SK-N-SH (cell line): ENCODE data around the gene SAYSD1. TPM values are rescaled to one million over a fixed set of nuclear protein-coding genes. Genes with fewer than 3 reads are reported as not detected.

Source experiments
- CTCF ChIA-PET: fragments of 300-600, 350-600 bp; formaldehyde crosslinking; extraction: SDS; loops from one replicate; lab custom pipeline; 2021; lab: Yijun Ruan, JAX
- POLR2A ChIA-PET: fragments of 350-600 bp; sonication (Branson Sonifier 250); formaldehyde crosslinking; extraction: SDS; loops from one replicate; lab custom pipeline; 2020; ENCODE audit warnings: antibody characterized with exemption, inconsistent platforms; lab: Yijun Ruan, JAX
- DNase-seq: peaks from one replicate; pipeline ENCODE4 v3.0.0; 2012
- H2AFZ ChIP-seq: fragments of 200-600 bp; sonication (generic); 2 replicates; pipeline ENCODE4 v1.8.1; 2016; ENCODE audit warnings: antibody characterized with exemption, mild to moderate bottlenecking, low read depth
- H3F3A ChIP-seq: fragments of 200-600 bp; sonication (generic); replicated peaks from 2 replicates; pipeline ENCODE3; 2016; ENCODE audit warnings: antibody characterized with exemption, mild to moderate bottlenecking; ENCODE audit not compliant: insufficient read depth
- H3K27ac ChIP-seq, 2 experiments: fragments of 200-500 bp in 1 of 2; fragments of 200-600 bp in 1 of 2; sonication (Bioruptor generic) in 1 of 2; sonication (generic), shearing (Covaris generic) in 1 of 2; 2 replicates each; pipeline versions ENCODE4 v1.5.1 to v1.6.1; 2014 to 2016; ENCODE audit warnings: low read depth in 2 of 2, inconsistent platforms in 1 of 2, low read length in 1 of 2, mild to moderate bottlenecking in 1 of 2, mixed read lengths in 1 of 2
- H3K27me3 ChIP-seq: fragments of 200-600 bp; sonication (generic), shearing (Covaris generic); 2 replicates; pipeline ENCODE4 v1.6.1; 2016; ENCODE audit warnings: mixed run types; ENCODE audit not compliant: insufficient read depth
- H3K36me3 ChIP-seq, 2 experiments: fragments of 200-500 bp in 1 of 2; fragments of 200-600 bp in 1 of 2; sonication (Bioruptor generic) in 1 of 2; sonication (generic) in 1 of 2; replicated peaks in 1 of 2; 2 replicates each; pipeline versions ENCODE3 to v1.5.1; 2014 to 2016; ENCODE audit warnings: low read length in 1 of 2, mild to moderate bottlenecking in 1 of 2; ENCODE audit not compliant: insufficient read depth in 2 of 2, control insufficient read depth in 1 of 2
- H3K4me1 ChIP-seq, 2 experiments: fragments of 200-500 bp in 1 of 2; fragments of 200-600 bp in 1 of 2; sonication (Bioruptor generic) in 1 of 2; sonication (generic), shearing (Covaris generic) in 1 of 2; 2 replicates each; pipeline versions ENCODE4 v1.5.1 to v1.6.1; 2014 to 2016; ENCODE audit warnings: low read depth in 1 of 2, low read length in 1 of 2, mixed run types in 1 of 2; ENCODE audit not compliant: insufficient read depth in 2 of 2, control insufficient read depth in 1 of 2
- H3K4me2 ChIP-seq: fragments of 200-600 bp; sonication (generic), shearing (Covaris generic); 2 replicates; pipeline ENCODE4 v1.6.1; 2017; ENCODE audit warnings: mixed run types
- H3K4me3 ChIP-seq, 2 experiments: fragments of 200-500 bp in 1 of 2; fragments of 200-600 bp in 1 of 2; sonication (Bioruptor generic) in 1 of 2; sonication (generic), shearing (Covaris generic) in 1 of 2; 2 replicates each; pipeline versions ENCODE4 v1.5.1 to v1.8.1; 2014 to 2016; ENCODE audit warnings: low read depth in 2 of 2, inconsistent platforms in 1 of 2, low read length in 1 of 2, mild to moderate bottlenecking in 1 of 2, mixed read lengths in 1 of 2, moderate library complexity in 1 of 2
- H3K79me2 ChIP-seq: fragments of 200-600 bp; sonication (generic); 2 replicates; pipeline ENCODE4 v1.8.1; 2017; ENCODE audit warnings: mild to moderate bottlenecking; ENCODE audit not compliant: insufficient read depth
- H3K9ac ChIP-seq: fragments of 200-600 bp; sonication (generic); 2 replicates; pipeline ENCODE4 v1.6.1; 2017; ENCODE audit warnings: mixed run types
- H3K9me2 ChIP-seq: fragments of 200-600 bp; sonication (generic); 2 replicates; pipeline ENCODE4 v1.6.1; 2017; ENCODE audit warnings: mixed run types
- H3K9me3 ChIP-seq: fragments of 200-600 bp; sonication (generic); 2 replicates; pipeline ENCODE4 v1.6.1; 2017; ENCODE audit warnings: mixed run types, mild to moderate bottlenecking, moderate library complexity
- H4K20me1 ChIP-seq: fragments of 200-600 bp; sonication (generic); 2 replicates; pipeline ENCODE4 v1.6.1; 2017; ENCODE audit warnings: mild to moderate bottlenecking, mixed run types; ENCODE audit not compliant: insufficient read depth
- ELF1 ChIP-seq: IDR thresholded peaks from 2 replicates; pipeline ENCODE4 v1.4.0; 2012
- EZH2phosphoT487 ChIP-seq: fragments of 200-600 bp; sonication (generic); IDR thresholded peaks from 2 replicates; pipeline ENCODE4 v1.6.1; 2017; ENCODE audit warnings: low read depth, mixed run types, mild to moderate bottlenecking, antibody characterized with exemption, moderate library complexity, borderline replicate concordance
- FOSL2 ChIP-seq: IDR thresholded peaks from 2 replicates; pipeline ENCODE4 v1.4.0; 2012; ENCODE audit warnings: low read depth, mild to moderate bottlenecking, moderate library complexity, borderline replicate concordance
- FOXJ3 ChIP-seq: sonication (generic); formaldehyde crosslinking; IDR thresholded peaks from 2 replicates; pipeline ENCODE4 v1.5.1; 2020; ENCODE audit warnings: mild to moderate bottlenecking, missing genetic modification reagents
- MAX ChIP-seq: IDR thresholded peaks from 2 replicates; pipeline ENCODE4 v1.4.0; 2012; ENCODE audit warnings: low read depth
- MXI1 ChIP-seq: IDR thresholded peaks from 2 replicates; pipeline ENCODE4 v1.6.1; 2012; ENCODE audit warnings: mild to moderate bottlenecking, low read depth, low read length, improper control_type of control experiment
- POLR2AphosphoS5 ChIP-seq: IDR thresholded peaks from 2 replicates; pipeline ENCODE4 v1.6.1; 2012; ENCODE audit warnings: low read depth, low read length
- RAD21 ChIP-seq: IDR thresholded peaks from 2 replicates; pipeline ENCODE4 v1.6.1; 2012; ENCODE audit warnings: mild to moderate bottlenecking, low read length
- RCOR1 ChIP-seq: fragments of 150-350 bp; IDR thresholded peaks from 2 replicates; pipeline ENCODE4 v1.6.1; 2017; ENCODE audit warnings: antibody characterized with exemption, low read length
- RFX5 ChIP-seq: IDR thresholded peaks from 2 replicates; pipeline ENCODE4 v1.6.1; 2012; ENCODE audit warnings: mild to moderate bottlenecking, improper control_type of control experiment, low read length
- RXRA ChIP-seq: IDR thresholded peaks from 2 replicates; pipeline ENCODE4 v1.4.0; 2012; ENCODE audit warnings: low read depth, mild to moderate bottlenecking, borderline replicate concordance
- SIN3A ChIP-seq: IDR thresholded peaks from 2 replicates; pipeline ENCODE4 v1.6.1; 2012; ENCODE audit warnings: low read depth, mild to moderate bottlenecking, low read length, moderate library complexity, borderline replicate concordance
- SMC3 ChIP-seq: IDR thresholded peaks from 2 replicates; pipeline ENCODE4 v1.6.1; 2012; ENCODE audit warnings: low read depth, low read length, improper control_type of control experiment
- TAF1 ChIP-seq: IDR thresholded peaks from 2 replicates; pipeline ENCODE4 v1.6.1; 2012; ENCODE audit warnings: low read depth, mild to moderate bottlenecking, low read length, moderate library complexity, borderline replicate concordance
- TEAD4 ChIP-seq: IDR thresholded peaks from 2 replicates; pipeline ENCODE4 v1.4.0; 2012; ENCODE audit warnings: mild to moderate bottlenecking, borderline replicate concordance; ENCODE audit not compliant: insufficient read depth
- USF1 ChIP-seq: IDR thresholded peaks from 2 replicates; pipeline ENCODE4 v1.4.0; 2012; ENCODE audit warnings: low read depth, borderline replicate concordance
- ZBTB33 ChIP-seq: IDR thresholded peaks from 2 replicates; pipeline ENCODE4 v1.4.0; 2012; ENCODE audit warnings: low read depth, borderline replicate concordance
- WGBS: methylation state at CpG from one replicate; pipeline ENCODE4 v1.1.6; 2017; ENCODE audit warnings: low lambda C conversion rate; 5-methylcytosine and 5-hydroxymethylcytosine counted together
- polyA plus RNA-seq, 3 experiments: library from polyadenylated mRNA; depleted of rRNA; stranded (reverse); fragments of >200 nt; gene quantifications; 2 replicates each; pipeline ENCODE4 v1.2.3, GENCODE V29; 2012

The SAYSD1 gene
- polyA plus RNA-seq, 1 of the 3 experiments (the other 2 are of a cell fraction) = 6.1 TPM

- no peak for DNase-seq
- no peaks in the 10 kb centered on the region for H4K20me1 ChIP-seq
- H3F3A ChIP-seq = no peaks in the 10 kb centered on the region
- H3K4me2 ChIP-seq = no peak overlapping the region
- H2AFZ ChIP-seq = no peak overlapping the region
- no peaks in the 10 kb centered on the region for H3K79me2 ChIP-seq
- POLR2A ChIA-PET = no interaction called here
- no peaks in the 10 kb centered on the region for H3K4me1 ChIP-seq
- H3K27ac ChIP-seq = no peak overlapping the region
- no peaks in the 10 kb centered on the region for H3K9me3 ChIP-seq
- H3K4me3 ChIP-seq = no peak overlapping the region
- no peaks in the 10 kb centered on the region for H3K27me3 ChIP-seq
- 36% methylated on average over 5 of the region's 5 CpGs for WGBS
- TF ChIP-seq RAD21 (no peak), USF1 (no peak), RFX5 (no peak), FOSL2 (no peak), RXRA (no peak), TAF1 (no peak), ZBTB33 (no peak), SMC3 (no peak), ELF1 (no peak), MAX (no peak), POLR2AphosphoS5 (no peak), FOXJ3 (CRISPR knock-in tag) (no peak), MXI1 (no peak), EZH2phosphoT487 (no peak)
- H3K36me3 ChIP-seq = no peaks in the 10 kb centered on the region
- H3K9me2 ChIP-seq = no peaks in the 10 kb centered on the region
- CTCF ChIA-PET = interaction anchor here (0.7 to 2.6 kb wide), 11 partner anchors 12 to 347 kb away, joined by 3 to 9 read pairs (median 5); no protein-coding TSS in a partner anchor
- H3K9ac ChIP-seq = no peak overlapping the region
Measured at GRCh38 chr6:39152262-39152661, 37.3 kb upstream of the SAYSD1 start.

GRCh38 chr6:39151211-39151610 lies 36.2 kb upstream of the SAYSD1 start:
- 18% methylated on average over 3 of the region's 3 CpGs for WGBS
- no peaks in the 10 kb centered on the region for H3K9me2 ChIP-seq
- ChIA-PET POLR2A (no interaction called here), CTCF (interaction anchor here (1.0 to 2.6 kb wide), 6 partner anchors 13 to 279 kb away, joined by 3 to 9 read pairs (median 6); no protein-coding TSS in a partner anchor)
- no peak overlapping the region for H3K27ac ChIP-seq
- no peaks in the 10 kb centered on the region for H3K9me3 ChIP-seq
- no peak for TF ChIP-seq SIN3A
- no peak for TF ChIP-seq RAD21
- TF ChIP-seq RCOR1 = no peak
- no peak for TF ChIP-seq TEAD4
- no peak overlapping the region for H3K9ac ChIP-seq
- no peaks in the 10 kb centered on the region for H3K79me2 ChIP-seq
- no peaks in the 10 kb centered on the region; a peak in 1 of 4 replicates for H3K4me1 ChIP-seq
- DNase-seq = no peak
- no peak overlapping the region for H3K4me2 ChIP-seq
- no peaks in the 10 kb centered on the region for H4K20me1 ChIP-seq
- no peaks in the 10 kb centered on the region for H3F3A ChIP-seq
- no peaks in the 10 kb centered on the region for H3K27me3 ChIP-seq
- no peaks in the 10 kb centered on the region for H3K36me3 ChIP-seq
- no peak overlapping the region for H3K4me3 ChIP-seq
- no peak overlapping the region for H2AFZ ChIP-seq
